Naive thymus-derived CD8-positive, alpha-beta T cell (primary cell): ENCODE data around the gene GPRC5B. TPM values are rescaled to one million over a fixed set of nuclear protein-coding genes. Genes with fewer than 3 reads are reported as not detected.

Experiments
- ATAC-seq, 2 donors: fragments of 150-1000 bp; cut with Tn5 transposase in 1 of 2; sonication (Bioruptor Pico), chemical (Tn5 transposase) in 1 of 2; 1 replicate in 1 of 2; 2 replicates in 1 of 2; pipeline ENCODE4 v1.10.0; 2021; ENCODE audit warnings: mild to moderate bottlenecking in 2 of 2, moderate library complexity in 2 of 2
- POLR2A ChIA-PET: fragments of 350-600 bp; sonication (Branson Sonifier 250); formaldehyde crosslinking; loops from one replicate; lab custom pipeline; 2021; ENCODE audit warnings: antibody characterized with exemption; lab: Charles Lee
- DNase-seq, 10 donors: peaks; one replicate each; pipeline versions ENCODE4 v3.0.0 to v3.0.0-alpha.2; 2020 to 2022
- H3K27ac Mint-ChIP-seq, 10 donors: one replicate each; pipeline ENCODE4 v1.8.0; 2020 to 2022; ENCODE audit warnings: mild to moderate bottlenecking in 10 of 10, mixed read lengths in 10 of 10, moderate library complexity in 4 of 10, inconsistent platforms in 1 of 10
- H3K27me3 Mint-ChIP-seq, 5 donors: one replicate each; pipeline ENCODE4 v1.8.0; 2021 to 2022; ENCODE audit warnings: mixed read lengths in 5 of 5
- H3K36me3 Mint-ChIP-seq, 3 donors: one replicate each; pipeline ENCODE4 v1.8.0; 2020 to 2022; ENCODE audit warnings: mixed read lengths in 3 of 3, mild to moderate bottlenecking in 2 of 3, inconsistent platforms in 1 of 3
- H3K4me1 Mint-ChIP-seq, 4 donors: one replicate each; pipeline ENCODE4 v1.8.0; 2021 to 2022; ENCODE audit warnings: mixed read lengths in 4 of 4
- H3K4me3 Mint-ChIP-seq, 10 donors: one replicate each; pipeline ENCODE4 v1.8.0; 2020 to 2022; ENCODE audit warnings: mild to moderate bottlenecking in 10 of 10, mixed read lengths in 10 of 10, moderate library complexity in 6 of 10, inconsistent platforms in 1 of 10
- H3K9me3 Mint-ChIP-seq, 9 donors: one replicate each; pipeline ENCODE4 v1.8.0; 2020 to 2022; ENCODE audit warnings: mixed read lengths in 9 of 9, mild to moderate bottlenecking in 3 of 9, inconsistent platforms in 1 of 9, moderate library complexity in 1 of 9
- polyA plus RNA-seq, 3 donors: library from polyadenylated mRNA; unstranded; fragments of 300-500 nt; fragmentation: Illumina TruSeq; gene quantifications; one replicate each; pipeline ENCODE4 v1.2.3, GENCODE V29; 2021
- total RNA-seq, 8 experiments: library from RNA in 2 of 8; stranded (reverse) in 2 of 8; gene quantifications; one replicate each; pipeline ENCODE4 v1.2.3 and lab custom pipeline; 2021 to 2026

Gene GPRC5B
- total and polyA plus RNA-seq, 5 experiments from 2014 or later = 0.10 to 1.2 TPM; not detected in 3

- H3K36me3 Mint-ChIP-seq = no peaks in the 10 kb centered on the region
- DNase-seq = no peak
- H3K27me3 Mint-ChIP-seq = peaks cover 10 to 26% (median 23%) of the 10 kb centered on the region in 5 donors
- POLR2A ChIA-PET = no interaction called here
- H3K4me1 Mint-ChIP-seq = peaks cover 8 to 10% (median 10%) of the 10 kb centered on the region in 4 donors
- H3K9me3 Mint-ChIP-seq = no peaks in the 10 kb centered on the region
- H3K27ac Mint-ChIP-seq = no peak overlapping the region
- H3K4me3 Mint-ChIP-seq = no peak overlapping the region
- ATAC-seq = no peak
Observed at GRCh38 chr16:19911747-19912454, 27.3 kb upstream of the GPRC5B start.

GRCh38 chr16:19911204-19911603, 26.6 kb upstream of the GPRC5B start:
- Mint-ChIP-seq H3K9me3 (no peaks in the 10 kb centered on the region), H3K36me3 (no peaks in the 10 kb centered on the region), H3K4me3 (no peak overlapping the region), H3K4me1 (peaks cover 8 to 10% (median 10%) of the 10 kb centered on the region in 4 donors), H3K27ac (no peak overlapping the region), H3K27me3 (peaks cover 10 to 26% (median 22%) of the 10 kb centered on the region in 5 donors)
- no peak for ATAC-seq
- POLR2A ChIA-PET = no interaction called here
- no peak for DNase-seq

- no peak overlapping the region for H3K4me3 Mint-ChIP-seq
- H3K27ac Mint-ChIP-seq = no peak overlapping the region
- H3K4me1 Mint-ChIP-seq = peaks cover 8 to 10% (median 10%) of the 10 kb centered on the region in 4 donors
- H3K36me3 Mint-ChIP-seq = no peaks in the 10 kb centered on the region
- DNase-seq (no peak), ATAC-seq (no peak)
- POLR2A ChIA-PET = no interaction called here
- peaks cover 10 to 26% (median 19%) of the 10 kb centered on the region in 5 donors for H3K27me3 Mint-ChIP-seq
- no peaks in the 10 kb centered on the region for H3K9me3 Mint-ChIP-seq
Observed at GRCh38 chr16:19909750-19910322, 25.2 kb upstream of the GPRC5B start.

GRCh38 chr16:19908921-19909320, 24.3 kb upstream of the GPRC5B start:
- H3K27ac Mint-ChIP-seq = no peak overlapping the region
- DNase-seq (no peak), ATAC-seq (no peak)

GRCh38 chr16:19907161-19907992, 22.7 kb upstream of the GPRC5B start:
- ATAC-seq (peak; percentile 99), DNase-seq (peak; percentile 48 to 80 (median 65))
- Mint-ChIP-seq H3K36me3 (no peaks in the 10 kb centered on the region), H3K9me3 (no peaks in the 10 kb centered on the region), H3K4me3 (peak overlapping the region; percentile 24 to 81 (median 69)), H3K4me1 (peaks cover 8 to 10% (median 10%) of the 10 kb centered on the region in 4 donors), H3K27me3 (peaks cover 10 to 24% (median 19%) of the 10 kb centered on the region in 5 donors), H3K27ac (peak overlapping the region in 2 of 10 donors; percentile 38 to 86)
- POLR2A ChIA-PET = no interaction called here

More at GRCh38 chr16:19908921-19909320, 24.3 kb upstream of the GPRC5B start:
- H3K9me3 Mint-ChIP-seq = no peaks in the 10 kb centered on the region
- peaks cover 8 to 10% (median 10%) of the 10 kb centered on the region in 4 donors for H3K4me1 Mint-ChIP-seq
- H3K27me3 Mint-ChIP-seq = peaks cover 10 to 26% (median 19%) of the 10 kb centered on the region in 5 donors
- no peak overlapping the region for H3K4me3 Mint-ChIP-seq
- no peaks in the 10 kb centered on the region for H3K36me3 Mint-ChIP-seq
- POLR2A ChIA-PET = no interaction called here

GRCh38 chr16:19901164-19901563, 16.5 kb upstream of the GPRC5B start:
- H3K4me1 Mint-ChIP-seq = peaks cover 1 to 6% (median 3%) of the 10 kb centered on the region in 4 donors
- no peak overlapping the region for H3K27ac Mint-ChIP-seq
- POLR2A ChIA-PET = no interaction called here
- H3K36me3 Mint-ChIP-seq = no peaks in the 10 kb centered on the region
- H3K27me3 Mint-ChIP-seq = peaks cover 5 to 29% (median 17%) of the 10 kb centered on the region in 5 donors
- no peak overlapping the region for H3K4me3 Mint-ChIP-seq
- ATAC-seq = no peak
- no peaks in the 10 kb centered on the region for H3K9me3 Mint-ChIP-seq
- DNase-seq = peak in 1 of 10 donors; percentile 8

GRCh38 chr16:19899605-19899955, 14.9 kb upstream of the GPRC5B start:
- DNase-seq (peak in 1 of 10 donors; percentile 9), ATAC-seq (no peak)
- peaks cover 1 to 6% (median 3%) of the 10 kb centered on the region in 4 donors for H3K4me1 Mint-ChIP-seq
- peak overlapping the region in 1 of 10 donors; percentile 73 for H3K27ac Mint-ChIP-seq
- H3K9me3 Mint-ChIP-seq = no peaks in the 10 kb centered on the region
- no peak overlapping the region for H3K4me3 Mint-ChIP-seq
- H3K27me3 Mint-ChIP-seq = peaks cover 5 to 29% (median 17%) of the 10 kb centered on the region in 5 donors
- POLR2A ChIA-PET = no interaction called here
- no peaks in the 10 kb centered on the region for H3K36me3 Mint-ChIP-seq

GRCh38 chr16:19898924-19899604, 14.4 kb upstream of the GPRC5B start:
- Mint-ChIP-seq H3K4me3 (no peak overlapping the region), H3K27me3 (peaks cover 5 to 29% (median 17%) of the 10 kb centered on the region in 5 donors), H3K9me3 (no peaks in the 10 kb centered on the region), H3K36me3 (no peaks in the 10 kb centered on the region), H3K27ac (peak overlapping the region in 1 of 10 donors; percentile 39), H3K4me1 (peaks cover 1 to 6% (median 3%) of the 10 kb centered on the region in 4 donors)
- POLR2A ChIA-PET = interaction anchor here (0.6 to 0.7 kb wide), 2 partner anchors 836 to 1014 kb away, joined by 3 read pairs; no protein-coding TSS in a partner anchor
- ATAC-seq (peak; percentile 40 to 56), DNase-seq (peak in 5 of 10 donors; percentile 15 to 59 (median 29))

GRCh38 chr16:19898166-19898565, 13.5 kb upstream of the GPRC5B start:
- H3K27me3 Mint-ChIP-seq = peaks cover 5 to 29% (median 17%) of the 10 kb centered on the region in 5 donors
- H3K4me3 Mint-ChIP-seq = no peak overlapping the region
- H3K27ac Mint-ChIP-seq = no peak overlapping the region
- ATAC-seq (no peak), DNase-seq (peak in 1 of 10 donors; percentile 55)
- POLR2A ChIA-PET = no interaction called here
- no peaks in the 10 kb centered on the region for H3K9me3 Mint-ChIP-seq
- peaks cover 1 to 6% (median 3%) of the 10 kb centered on the region in 4 donors for H3K4me1 Mint-ChIP-seq
- H3K36me3 Mint-ChIP-seq = no peaks in the 10 kb centered on the region

GRCh38 chr16:19896951-19897350, 12.3 kb upstream of the GPRC5B start:
- peaks cover 1 to 6% (median 3%) of the 10 kb centered on the region in 4 donors for H3K4me1 Mint-ChIP-seq
- no peaks in the 10 kb centered on the region for H3K9me3 Mint-ChIP-seq

GRCh38 chr16:19894586-19894985, 9.9 kb upstream of the GPRC5B start:
- no peak overlapping the region for H3K4me3 Mint-ChIP-seq
- no peaks in the 10 kb centered on the region for H3K36me3 Mint-ChIP-seq
- H3K27me3 Mint-ChIP-seq = peaks cover 5 to 27% (median 17%) of the 10 kb centered on the region in 5 donors
- POLR2A ChIA-PET = no interaction called here
- ATAC-seq (no peak), DNase-seq (no peak)
- H3K9me3 Mint-ChIP-seq = no peaks in the 10 kb centered on the region
- no peak overlapping the region for H3K27ac Mint-ChIP-seq
- H3K4me1 Mint-ChIP-seq = peaks cover 1 to 6% (median 3%) of the 10 kb centered on the region in 4 donors

More at GRCh38 chr16:19896951-19897350, 12.3 kb upstream of the GPRC5B start:
- Mint-ChIP-seq H3K27me3 (peaks cover 5 to 29% (median 17%) of the 10 kb centered on the region in 5 donors), H3K4me3 (no peak overlapping the region), H3K27ac (no peak overlapping the region), H3K36me3 (no peaks in the 10 kb centered on the region)
- DNase-seq (peak in 1 of 10 donors; percentile 13), ATAC-seq (no peak)
- POLR2A ChIA-PET = no interaction called here

GRCh38 chr16:19892902-19893301, 8.3 kb upstream of the GPRC5B start:
- no peaks in the 10 kb centered on the region for H3K9me3 Mint-ChIP-seq
- DNase-seq = no peak
- H3K36me3 Mint-ChIP-seq = no peaks in the 10 kb centered on the region
- H3K27ac Mint-ChIP-seq = no peak overlapping the region
- H3K4me1 Mint-ChIP-seq = no peaks in the 10 kb centered on the region
- no peak overlapping the region for H3K4me3 Mint-ChIP-seq
- peaks cover 0 to 10% (median 8%) of the 10 kb centered on the region in 5 donors for H3K27me3 Mint-ChIP-seq
- no peak for ATAC-seq
- POLR2A ChIA-PET = no interaction called here
